IMR-90 (cell line): ENCODE measurements around the gene MAML2. TPM values are rescaled to one million over a fixed set of nuclear protein-coding genes. Genes with fewer than 3 reads are reported as not detected.

Experiments
- ATAC-seq: fragments of 200-7000 bp; cut with Tn5 transposase; 2 replicates; pipeline ENCODE4 v1.9.1; 2020; ENCODE audit warnings: low read depth, mild to moderate bottlenecking, moderate library complexity
- BruUV-seq: library from RNA; stranded (reverse); fragments of 400-500 nt; replicated peaks from 2 replicates; lab custom pipeline; 2021; lab: Mats Ljungman, UMichigan
- CTCF ChIA-PET: fragments of 300-600 bp; formaldehyde crosslinking; extraction: SDS; loops from one replicate; lab custom pipeline; 2021; ENCODE audit warnings: antibody characterized with exemption; lab: Yijun Ruan, JAX
- POLR2A ChIA-PET: fragments of 300-600 bp; sonication (Branson Sonifier 250); formaldehyde crosslinking; loops from one replicate; lab custom pipeline; 2022; ENCODE audit warnings: antibody characterized with exemption; ENCODE audit not compliant: unreplicated experiment; lab: Charles Lee
- DNase-seq: peaks from one replicate; pipeline ENCODE4 v3.0.0; 2013
- H2AFZ ChIP-seq: replicated peaks from 2 replicates; pipeline ENCODE3; 2013; ENCODE audit warnings: low read length, mild to moderate bottlenecking; ENCODE audit not compliant: poor library complexity
- H2AK5ac ChIP-seq: 2 replicates; pipeline ENCODE4 v1.6.1; 2013; ENCODE audit warnings: low read depth, low read length, inconsistent platforms
- H2AK9ac ChIP-seq: replicated peaks from 2 replicates; pipeline ENCODE3; 2013; ENCODE audit warnings: mild to moderate bottlenecking, low read depth, low read length, moderate library complexity; ENCODE audit not compliant: poor library complexity
- H2BK120ac ChIP-seq: 2 replicates; pipeline ENCODE4 v1.6.1; 2013; ENCODE audit warnings: low read depth, low read length, inconsistent platforms
- H2BK15ac ChIP-seq: 3 replicates; pipeline ENCODE4 v1.6.1; 2013; ENCODE audit warnings: low read depth, low read length, inconsistent platforms
- H2BK20ac ChIP-seq: 2 replicates; pipeline ENCODE4 v1.6.1; 2013; ENCODE audit warnings: low read depth, mild to moderate bottlenecking, inconsistent platforms, low read length, moderate library complexity
- H2BK5ac ChIP-seq: 2 replicates; pipeline ENCODE4 v1.6.1; 2013; ENCODE audit warnings: mild to moderate bottlenecking, low read depth, low read length, inconsistent platforms; ENCODE audit not compliant: poor library complexity, severe bottlenecking
- H3K14ac ChIP-seq: replicated peaks from 2 replicates; pipeline ENCODE4 v1.6.1; 2013; ENCODE audit warnings: low read depth, low read length, inconsistent platforms
- H3K18ac ChIP-seq: 2 replicates; pipeline ENCODE4 v1.6.1; 2013; ENCODE audit warnings: low read depth, low read length, control low read depth
- H3K23ac ChIP-seq: 2 replicates; pipeline ENCODE4 v1.6.1; 2013; ENCODE audit warnings: low read depth, low read length, inconsistent platforms
- H3K27ac ChIP-seq: 2 replicates; pipeline ENCODE4 v1.5.1; 2013; ENCODE audit warnings: mild to moderate bottlenecking, control low read depth, low read length; ENCODE audit not compliant: insufficient read depth
- H3K27me3 ChIP-seq: 2 replicates; pipeline ENCODE4 v1.6.1; 2013; ENCODE audit warnings: low read length; ENCODE audit not compliant: control insufficient read depth, insufficient read depth
- H3K36me3 ChIP-seq: 2 replicates; pipeline ENCODE4 v1.6.1; 2013; ENCODE audit warnings: low read length, mixed read lengths; ENCODE audit not compliant: control insufficient read depth, insufficient read depth
- H3K4ac ChIP-seq: 2 replicates; pipeline ENCODE4 v1.6.1; 2013; ENCODE audit warnings: low read depth, low read length, inconsistent platforms
- H3K4me1 ChIP-seq: 2 replicates; pipeline ENCODE4 v1.6.1; 2013; ENCODE audit warnings: low read length, mixed read lengths; ENCODE audit not compliant: control insufficient read depth, insufficient read depth
- H3K4me2 ChIP-seq: 2 replicates; pipeline ENCODE4 v1.6.1; 2013; ENCODE audit warnings: low read depth, mild to moderate bottlenecking, control low read depth, low read length, moderate library complexity
- H3K4me3 ChIP-seq: 2 replicates; pipeline ENCODE4 v1.5.1; 2013; ENCODE audit warnings: low read depth, mild to moderate bottlenecking, control low read depth, low read length, moderate library complexity; ENCODE audit not compliant: insufficient read depth
- H3K56ac ChIP-seq: 2 replicates; pipeline ENCODE4 v1.6.1; 2013; ENCODE audit warnings: low read length, inconsistent platforms; ENCODE audit not compliant: insufficient read depth; ENCODE audit errors: extremely low read depth
- H3K79me1 ChIP-seq, 2 experiments: 2 replicates each; pipeline ENCODE4 v1.6.1; 2013; ENCODE audit warnings: low read length in 2 of 2, inconsistent platforms in 1 of 2, low read depth in 1 of 2
- H3K9ac ChIP-seq: 2 replicates; pipeline ENCODE4 v1.6.1; 2013; ENCODE audit warnings: low read depth, low read length, control low read depth
- H3K9me1 ChIP-seq: 2 replicates; pipeline ENCODE4 v1.6.1; 2013; ENCODE audit warnings: low read length, inconsistent platforms; ENCODE audit not compliant: insufficient read depth
- H3K9me3 ChIP-seq: 2 replicates; pipeline ENCODE4 v1.6.1; 2013; ENCODE audit warnings: low read length; ENCODE audit not compliant: control insufficient read depth, insufficient read depth
- H4K20me1 ChIP-seq: 2 replicates; pipeline ENCODE4 v1.6.1; 2013; ENCODE audit warnings: low read length, inconsistent platforms; ENCODE audit not compliant: insufficient read depth
- H4K5ac ChIP-seq: 2 replicates; pipeline ENCODE4 v1.6.1; 2013; ENCODE audit warnings: mild to moderate bottlenecking, low read depth, low read length, control low read depth
- H4K8ac ChIP-seq, 2 experiments: 2 replicates each; pipeline ENCODE4 v1.6.1; 2013; ENCODE audit warnings: low read depth in 2 of 2, low read length in 2 of 2, control low read depth in 1 of 2, inconsistent platforms in 1 of 2
- H4K91ac ChIP-seq: 2 replicates; pipeline ENCODE4 v1.6.1; 2013; ENCODE audit warnings: low read depth, low read length, inconsistent platforms; ENCODE audit not compliant: insufficient read depth
- CEBPB ChIP-seq: IDR thresholded peaks from 2 replicates; pipeline ENCODE4 v1.6.1; 2012; ENCODE audit warnings: low read depth, low read length, improper control_type of control experiment
- CHD1 ChIP-seq: IDR thresholded peaks from 2 replicates; pipeline ENCODE4 v1.6.1; 2012; ENCODE audit warnings: low read depth, low read length, improper control_type of control experiment
- WGBS, 2 experiments: methylation state at CpG; one replicate each; pipeline versions ENCODE4 v1.1.5 to v1.1.7; 2013; ENCODE audit warnings: missing lambda C conversion rate in 2 of 2; ENCODE audit not compliant: insufficient read length in 1 of 2; ENCODE audit errors: extremely low coverage in 2 of 2; 5-methylcytosine and 5-hydroxymethylcytosine counted together
- dilution Hi-C: fragments of 300-500 bp; cut with HindIII; formaldehyde crosslinking; loops from one replicate; pipeline ENCODE4 v1.14.3; 2018; ENCODE audit warnings: low sequenced_read_pairs; ENCODE audit not compliant: unreplicated experiment
- in situ Hi-C: fragments of 300-500 bp; cut with MboI; formaldehyde crosslinking; loops from 3 replicates; pipeline ENCODE4 v1.14.3; 2019; ENCODE audit warnings: low sequenced_read_pairs, inconsistent platforms, mixed read lengths
- intact Hi-C: fragments of 100-400 bp; cut with micrococcal nuclease; formaldehyde crosslinking; loops from 2 replicates; pipeline ENCODE4 v1.10.0; 2022
- polyA plus RNA-seq, 3 experiments: library from polyadenylated mRNA; depleted of rRNA; stranded (reverse); fragments of >200 nt; gene quantifications; 2 replicates each; pipeline ENCODE4 v1.2.3, GENCODE V29; 2012; ENCODE audit warnings: low replicate concordance in 1 of 3
- total RNA-seq: library from RNA; depleted of rRNA; stranded (reverse); fragments of >200 nt; gene quantifications from 2 replicates; pipeline ENCODE4 v1.2.3, GENCODE V29; 2012

MAML2 gene
- total and polyA plus RNA-seq, 2 of the 4 experiments (the other 2 are of a cell fraction): 15.0 to 19.5 TPM

DNA sequence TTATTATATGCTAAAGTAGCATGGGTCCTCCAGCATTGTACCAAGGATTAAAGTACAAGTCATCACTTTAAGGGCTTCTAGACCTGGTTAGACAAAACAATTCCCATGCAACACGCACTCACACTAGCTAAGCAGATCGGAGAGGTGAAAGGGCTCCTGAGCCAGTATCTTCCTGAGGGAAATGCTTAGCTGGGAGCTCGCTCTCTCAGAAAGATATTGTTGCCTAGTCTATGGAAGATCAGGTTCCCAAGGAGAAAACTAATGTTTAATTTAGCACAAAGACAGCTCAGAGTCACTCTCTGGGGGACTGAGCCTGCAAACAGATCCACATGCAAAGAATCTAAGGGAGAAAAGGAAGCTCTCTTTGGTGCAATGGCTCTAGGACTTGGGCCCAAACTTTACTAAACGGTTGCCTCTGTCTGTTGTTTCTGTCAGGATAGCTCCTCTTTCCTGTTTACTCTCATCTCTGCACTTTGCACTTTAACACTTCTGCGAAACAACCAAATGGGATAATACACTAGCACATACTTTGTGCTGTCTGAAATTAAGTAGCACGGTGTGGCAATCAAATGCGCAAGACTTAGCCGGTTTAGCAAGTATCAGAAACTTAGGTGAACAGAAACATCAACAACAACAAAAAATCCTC, 10.7 kb downstream of the MAML2 start:
- peak overlapping the region; percentile 13; the same call in 1 of the 2 replicates for H2AK5ac ChIP-seq
- H3K4me1 ChIP-seq: peaks cover 37% of the 10 kb centered on the region
- no peak overlapping the region for H2AFZ ChIP-seq
- 0 out of 2 replicates have a peak, but pooled peaks cover 1% of the 10 kb centered on the region for H3K36me3 ChIP-seq
- peak overlapping the region; percentile 58 for H3K4me2 ChIP-seq
- no peak overlapping the region for H2AK9ac ChIP-seq
- H3K79me1 ChIP-seq: peaks cover 18 to 74% of the 10 kb centered on the region in 2 experiments
- H4K20me1 ChIP-seq: no peaks in the 10 kb centered on the region; the same call in 1 of the 2 replicates
- no peaks in the 10 kb centered on the region for H3K9me3 ChIP-seq
- H4K5ac ChIP-seq: peak overlapping the region; percentile 17; the same call in 1 of the 2 replicates
- in situ Hi-C loops: no loop called here
- POLR2A ChIA-PET: no interaction called here
- peaks cover 22% of the 10 kb centered on the region for H3K9me1 ChIP-seq
- H2BK15ac ChIP-seq: peak overlapping the region; percentile 2; the same call in 1 of the 3 replicates
- peak overlapping the region; percentile 5; the same call in 1 of the 2 replicates for H3K27ac ChIP-seq
- no CpG with 5 or more reads among the region's 8 CpGs for WGBS, 2 experiments
- peak overlapping the region; percentile 80 for H3K14ac ChIP-seq
- BruUV-seq: no TSS peak
- H3K4me3 ChIP-seq: no peak overlapping the region
- peak overlapping the region; percentile 66 for H2BK5ac ChIP-seq
- peak overlapping the region; percentile 42; the same call in 1 of the 2 replicates for H2BK20ac ChIP-seq
- ATAC-seq (peak; percentile 19; the same call in 1 of the 2 replicates), DNase-seq (no peak)
- CTCF ChIA-PET: interaction anchor here (0.6 to 2.1 kb wide), 2 partner anchors 11 to 144 kb away, joined by 3 to 9 read pairs; partner anchors contain the start of gene MAML2
- no peak overlapping the region for H3K56ac ChIP-seq
- H3K9ac ChIP-seq: no peak overlapping the region
- peak overlapping the region; percentile 65 for H2BK120ac ChIP-seq
- TF ChIP-seq CHD1: no peak
- peak; percentile 31; the same call in 1 of the 2 replicates for TF ChIP-seq CEBPB
- peak overlapping the region in 1 of 2 experiments; percentile 61; a peak in 2 of 4 replicates for H4K8ac ChIP-seq
- peak overlapping the region; percentile 62 for H3K4ac ChIP-seq
- no peaks in the 10 kb centered on the region for H3K27me3 ChIP-seq
- H3K23ac ChIP-seq: peak overlapping the region; percentile 61
- H3K18ac ChIP-seq: peak overlapping the region; percentile 40; the same call in 1 of the 2 replicates
- intact Hi-C loops: no loop called here
- dilution Hi-C loops: no loop called here
- peak overlapping the region; percentile 49; the same call in 1 of the 2 replicates for H4K91ac ChIP-seq
